ENCODE measurements around the gene MAP3K20. TPM values are rescaled to one million over a fixed set of nuclear protein-coding genes. Genes with fewer than 3 reads are reported as not detected.

The MAP3K20 gene
- total RNA-seq, 1 experiment from 2014 or later = 29.8 TPM

- no peak for DNase-seq (ENCODE audit: low spot score)
Observed at GRCh38 chr2:173050684-173051083, 25.0 kb upstream of the MAP3K20 start.

- no peak for DNase-seq (ENCODE audit: low spot score)
Observed at GRCh38 chr2:173051463-173052215, 24.0 kb upstream of the MAP3K20 start.

GRCh38 chr2:173053043-173053699 is 22.5 kb upstream of the MAP3K20 start:
- no peak for DNase-seq (ENCODE audit: low spot score)

GRCh38 chr2:173054466-173054865 is 21.2 kb upstream of the MAP3K20 start:
- no peak for DNase-seq (ENCODE audit: low spot score)

GRCh38 chr2:173056705-173057364 is 18.8 kb upstream of the MAP3K20 start:
- DNase-seq (ENCODE audit: low spot score) = no peak

GRCh38 chr2:173058097-173058496 is 17.5 kb upstream of the MAP3K20 start:
- DNase-seq (ENCODE audit: low spot score) = no peak

GRCh38 chr2:173058673-173059072 is 17.0 kb upstream of the MAP3K20 start:
- no peak for DNase-seq (ENCODE audit: low spot score)

- no peak for DNase-seq (ENCODE audit: low spot score)
Observed at GRCh38 chr2:173059292-173059691, 16.4 kb upstream of the MAP3K20 start.

- no peak for DNase-seq (ENCODE audit: low spot score)
Observed at GRCh38 chr2:173059971-173060461, 15.6 kb upstream of the MAP3K20 start.

- DNase-seq (ENCODE audit: low spot score) = no peak
Observed at GRCh38 chr2:173062801-173063200, 12.8 kb upstream of the MAP3K20 start.

- no peak for DNase-seq (ENCODE audit: low spot score)
Observed at GRCh38 chr2:173064151-173064805, 11.4 kb upstream of the MAP3K20 start.

GRCh38 chr2:173066887-173067676 is 8.6 kb upstream of the MAP3K20 start:
- DNase-seq (ENCODE audit: low spot score) = no peak

GRCh38 chr2:173075056-173075780 is 428 bp upstream of the MAP3K20 start:
- no peak for DNase-seq (ENCODE audit: low spot score)

- no peak for DNase-seq (ENCODE audit: low spot score)
Observed at GRCh38 chr2:173076581-173077345, 1.1 kb downstream of the MAP3K20 start.

GRCh38 chr2:173077506-173078177 is 2.0 kb downstream of the MAP3K20 start:
- DNase-seq (ENCODE audit: low spot score) = peak; percentile 25

- DNase-seq (ENCODE audit: low spot score) = no peak
Observed at GRCh38 chr2:173079141-173079540, 3.5 kb downstream of the MAP3K20 start.

- DNase-seq (ENCODE audit: low spot score) = peak; percentile 81
Observed at GRCh38 chr2:173079973-173080860, 4.6 kb downstream of the MAP3K20 start.

GRCh38 chr2:173086518-173087213 is 11.0 kb downstream of the MAP3K20 start:
- no peak for DNase-seq (ENCODE audit: low spot score)
